GM12892 (cell line): ENCODE measurements around the gene SRSF3.

Source experiments
- POLR2A ChIP-seq: IDR thresholded peaks from 2 replicates; pipeline ENCODE4 v1.6.1; 2011; ENCODE audit warnings: low read depth, low read length, control low read depth
- POLR2AphosphoS5 ChIP-seq: IDR thresholded peaks from 2 replicates; pipeline ENCODE4 v1.6.1; 2011; ENCODE audit warnings: low read depth, low read length, control low read depth

GRCh38 chr6:36627801-36628246 lies 33.7 kb downstream of the SRSF3 start:
- no peak for TF ChIP-seq POLR2AphosphoS5
- TF ChIP-seq POLR2A: no peak
